Ureter (tissue), 1 donor: ENCODE data around the gene C6. TPM values are rescaled to one million over a fixed set of nuclear protein-coding genes. Genes with fewer than 3 reads are reported as not detected.
"Not testable (repeated sequence)": the region's sequence is repeated elsewhere in the genome, so short reads cannot be mapped to it uniquely, and the experiment has no call there.

Source experiments
- DNase-seq: peaks from one replicate; pipeline ENCODE4 v3.0.0-alpha.2; 2020; ENCODE audit warnings: low spot score
- total RNA-seq: library from RNA; stranded (reverse); gene quantifications from one replicate; pipeline ENCODE4 v1.2.4, GENCODE V29; 2023
- donor health status: DM: yes; HTN: yes; CAD: no.

Gene C6
- total RNA-seq, 1 donor from 2014 or later, result 2.5 TPM

GRCh38 chr5:41199660-41200059, 13.7 kb downstream of the C6 start:
- no peak for DNase-seq

- DNase-seq, result no peak
Measured at GRCh38 chr5:41196197-41196596, 17.1 kb downstream of the C6 start.

- no peak for DNase-seq
Measured at GRCh38 chr5:41195228-41195627, 18.1 kb downstream of the C6 start.

GRCh38 chr5:41194339-41194738, 19.0 kb downstream of the C6 start:
- no peak for DNase-seq

GRCh38 chr5:41193456-41194205, 19.7 kb downstream of the C6 start:
- DNase-seq, result peak; percentile 97

GRCh38 chr5:41191249-41191648, 22.1 kb downstream of the C6 start:
- DNase-seq, result no peak

GRCh38 chr5:41186143-41186542, 27.2 kb downstream of the C6 start:
- no peak for DNase-seq

- not testable (repeated sequence) for DNase-seq
Measured at GRCh38 chr5:41183331-41183730, 30.0 kb downstream of the C6 start.

GRCh38 chr5:41182666-41183065, 30.7 kb downstream of the C6 start:
- no peak for DNase-seq

- DNase-seq, result no peak
Measured at GRCh38 chr5:41181691-41182564, 31.4 kb downstream of the C6 start.

GRCh38 chr5:41176952-41177351, 36.4 kb downstream of the C6 start:
- DNase-seq, result no peak

- no peak for DNase-seq
Measured at GRCh38 chr5:41172012-41172411, 41.3 kb downstream of the C6 start.

GRCh38 chr5:41161271-41161670, 52.1 kb downstream of the C6 start:
- no peak for DNase-seq

GRCh38 chr5:41157272-41157894, 55.9 kb downstream of the C6 start:
- no peak for DNase-seq

- DNase-seq, result no peak
Measured at GRCh38 chr5:41156739-41157138, 56.6 kb downstream of the C6 start.

- no peak for DNase-seq
Measured at GRCh38 chr5:41154491-41154890, 58.8 kb downstream of the C6 start.

GRCh38 chr5:41151564-41151963, 61.8 kb downstream of the C6 start:
- no peak for DNase-seq

- DNase-seq, result no peak
Measured at GRCh38 chr5:41148448-41148847, 64.9 kb downstream of the C6 start.

GRCh38 chr5:41145306-41145705, 68.0 kb downstream of the C6 start:
- no peak for DNase-seq

GRCh38 chr5:41143131-41143901, 70.0 kb downstream of the C6 start:
- no peak for DNase-seq

- DNase-seq, result no peak
Measured at GRCh38 chr5:41127967-41128690, 85.2 kb downstream of the C6 start.
